Activated T-helper 1 cell treated with anti-CD3 and anti-CD28 coated beads, Interleukin-12 subunit alpha, Interleukin-12 subunit beta, Interleukin-2, Interleukin-4 antibody, amounts not matched to agents 30 ng/mL and 10 ng/mL and 1 ng/mL, durations not matched to agents 14 hours and 24 hours and 36 hours (primary cell): Measurements from ENCODE around the gene RHOD. TPM values are rescaled to one million over a fixed set of nuclear protein-coding genes. Genes with fewer than 3 reads are reported as not detected.

Source experiments
- DNase-seq: peaks from one replicate; pipeline ENCODE4 v3.0.0; 2021; ENCODE audit warnings: low spot score
- H3K27ac Mint-ChIP-seq: one replicate; pipeline ENCODE4 v1.8.0; 2021; ENCODE audit warnings: mild to moderate bottlenecking, mixed read lengths
- H3K27me3 Mint-ChIP-seq: one replicate; pipeline ENCODE4 v1.8.0; 2022; ENCODE audit warnings: mild to moderate bottlenecking, moderate library complexity, mixed read lengths; ENCODE audit not compliant: insufficient read depth
- H3K36me3 Mint-ChIP-seq: one replicate; pipeline ENCODE4 v1.8.0; 2021; ENCODE audit warnings: low read depth, mixed read lengths
- H3K4me1 Mint-ChIP-seq: one replicate; pipeline ENCODE4 v1.8.0; 2021; ENCODE audit warnings: low read depth, mixed read lengths
- H3K4me3 Mint-ChIP-seq: one replicate; pipeline ENCODE4 v1.8.0; 2021; ENCODE audit warnings: mild to moderate bottlenecking, moderate library complexity, mixed read lengths
- H3K9me3 Mint-ChIP-seq: one replicate; pipeline ENCODE4 v1.8.0; 2021; ENCODE audit warnings: mixed read lengths
- intact Hi-C: fragments of 100-400 bp; cut with micrococcal nuclease; formaldehyde crosslinking; loops from one replicate; pipeline ENCODE4 v1.15.1; 2024
- total RNA-seq: library from RNA; stranded (reverse); gene quantifications from 2 replicates; pipeline ENCODE4 v1.2.3, GENCODE V29; 2022

Gene RHOD
- total RNA-seq, result 0.39 and 0.44 TPM in 2 replicates

- Mint-ChIP-seq H3K4me1 (peaks cover 10% of the 10 kb centered on the region), H3K27me3 (peaks cover 18% of the 10 kb centered on the region), H3K27ac (peak within 1 kb of the TSS; percentile 48), H3K9me3 (no peaks in the 10 kb centered on the region), H3K36me3 (no peaks in the 10 kb centered on the region), H3K4me3 (peak within 1 kb of the TSS; percentile 49)
- peak; percentile 14 for DNase-seq
- intact Hi-C loops, result no loop called here
Observed at GRCh38 chr11:67056267-67057204, at the start of gene RHOD. TSS of gene RHOD (plus strand) at chr11:67056847. CDS start at chr11:67056903, 56 bp downstream.

DNA sequence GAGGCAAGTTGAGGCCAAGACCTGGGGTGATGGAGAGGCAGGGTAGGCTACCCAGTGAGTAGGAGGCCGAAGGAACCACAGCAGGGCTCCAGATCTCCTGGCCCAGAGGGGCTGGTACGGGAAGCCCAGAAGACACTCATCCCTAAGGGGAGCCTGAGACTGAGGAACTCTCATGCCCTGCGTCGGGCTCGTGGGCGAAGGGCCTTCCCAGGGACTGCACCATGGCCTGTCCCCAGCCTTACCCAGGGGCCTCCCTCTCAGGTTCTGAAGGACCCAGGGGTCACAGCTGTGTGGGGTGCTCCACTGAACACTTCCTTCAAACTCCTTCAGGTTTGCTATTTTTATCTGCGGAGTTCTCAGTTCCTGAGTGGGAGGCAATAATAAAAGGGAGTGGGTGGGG is 49.5 kb upstream of the RHOD start:
- no peak for DNase-seq
- Mint-ChIP-seq H3K36me3 (no peaks in the 10 kb centered on the region), H3K9me3 (no peaks in the 10 kb centered on the region)

GRCh38 chr11:67010296-67010905 is 46.2 kb upstream of the RHOD start:
- H3K27me3 Mint-ChIP-seq, result peaks cover 11% of the 10 kb centered on the region
- DNase-seq, result no peak
- no peaks in the 10 kb centered on the region for H3K36me3 Mint-ChIP-seq
- H3K9me3 Mint-ChIP-seq, result no peaks in the 10 kb centered on the region
- intact Hi-C loops, result no loop called here
- no peak overlapping the region for H3K4me3 Mint-ChIP-seq
- H3K4me1 Mint-ChIP-seq, result no peaks in the 10 kb centered on the region
- H3K27ac Mint-ChIP-seq, result no peak overlapping the region

More for the DNA sequence above, 49.5 kb upstream of the RHOD start:
- Mint-ChIP-seq H3K4me1 (no peaks in the 10 kb centered on the region), H3K4me3 (no peak overlapping the region), H3K27me3 (peaks cover 6% of the 10 kb centered on the region), H3K27ac (no peak overlapping the region)
- intact Hi-C loops, result no loop called here

- no peaks in the 10 kb centered on the region for H3K4me1 Mint-ChIP-seq
- H3K27ac Mint-ChIP-seq, result no peak overlapping the region
- no peaks in the 10 kb centered on the region for H3K36me3 Mint-ChIP-seq
- DNase-seq, result no peak
- peaks cover 11% of the 10 kb centered on the region for H3K27me3 Mint-ChIP-seq
- intact Hi-C loops, result no loop called here
- no peak overlapping the region for H3K4me3 Mint-ChIP-seq
- H3K9me3 Mint-ChIP-seq, result no peaks in the 10 kb centered on the region
Observed at GRCh38 chr11:67013511-67014045, 43.1 kb upstream of the RHOD start.

- Mint-ChIP-seq H3K4me3 (no peak overlapping the region), H3K9me3 (no peaks in the 10 kb centered on the region), H3K27ac (no peak overlapping the region), H3K4me1 (no peaks in the 10 kb centered on the region), H3K36me3 (no peaks in the 10 kb centered on the region), H3K27me3 (peaks cover 14% of the 10 kb centered on the region)
- intact Hi-C loops, result no loop called here
- no peak for DNase-seq
Observed at GRCh38 chr11:67014343-67014742, 42.3 kb upstream of the RHOD start.

DNA sequence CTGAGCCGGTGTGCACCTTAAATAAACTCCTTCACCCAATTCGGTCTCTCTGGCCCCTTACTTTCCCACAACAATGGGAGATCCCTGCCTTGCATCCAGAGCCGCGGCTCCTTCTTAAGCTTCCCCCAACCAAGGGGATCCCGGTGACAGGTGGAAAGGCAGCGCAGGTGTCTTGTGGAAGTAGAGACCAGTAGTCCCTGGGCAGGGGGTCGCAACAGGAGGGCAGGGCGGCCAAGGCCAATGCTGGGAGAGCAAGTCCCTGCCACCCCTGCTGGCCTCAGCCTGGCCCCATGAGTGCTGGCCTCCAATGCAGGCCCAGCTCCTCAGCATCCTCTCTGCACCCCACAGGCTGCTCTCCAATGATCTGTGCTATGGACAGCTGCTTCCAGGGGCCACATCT is 41.6 kb upstream of the RHOD start:
- Mint-ChIP-seq H3K27me3 (peaks cover 13% of the 10 kb centered on the region), H3K36me3 (no peaks in the 10 kb centered on the region), H3K4me3 (no peak overlapping the region), H3K9me3 (no peaks in the 10 kb centered on the region), H3K4me1 (no peaks in the 10 kb centered on the region), H3K27ac (no peak overlapping the region)
- intact Hi-C loops, result no loop called here
- DNase-seq, result no peak

DNA sequence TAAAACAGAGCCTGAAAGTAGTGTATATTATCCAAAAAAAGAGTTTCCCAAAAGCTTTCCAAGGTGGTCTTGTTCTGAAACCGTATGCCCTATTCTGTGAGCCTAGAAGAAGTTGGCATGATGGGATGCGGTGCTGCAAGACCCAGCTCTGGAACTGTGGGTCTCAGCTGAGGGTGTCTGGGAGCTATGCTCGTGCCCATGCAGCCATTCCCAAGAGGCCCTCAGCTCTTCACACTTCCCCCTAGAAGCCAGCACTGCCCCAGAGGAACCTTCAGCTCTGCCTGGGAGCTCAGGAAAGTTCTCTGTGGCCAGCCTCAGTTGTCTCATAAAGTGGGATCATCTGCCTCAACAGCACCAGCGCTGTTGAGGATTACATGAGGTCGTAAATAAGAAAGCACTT is 40.1 kb upstream of the RHOD start:
- Mint-ChIP-seq H3K27me3 (peaks cover 27% of the 10 kb centered on the region), H3K4me1 (no peaks in the 10 kb centered on the region), H3K4me3 (no peak overlapping the region), H3K9me3 (no peaks in the 10 kb centered on the region), H3K27ac (no peak overlapping the region), H3K36me3 (no peaks in the 10 kb centered on the region)
- intact Hi-C loops, result no loop called here
- no peak for DNase-seq

GRCh38 chr11:67020949-67021348 is 35.7 kb upstream of the RHOD start:
- DNase-seq, result no peak
- H3K27me3 Mint-ChIP-seq, result peaks cover 49% of the 10 kb centered on the region
- no peaks in the 10 kb centered on the region for H3K36me3 Mint-ChIP-seq
- intact Hi-C loops, result no loop called here
- no peak overlapping the region for H3K4me3 Mint-ChIP-seq
- peaks cover 12% of the 10 kb centered on the region for H3K4me1 Mint-ChIP-seq
- H3K9me3 Mint-ChIP-seq, result no peaks in the 10 kb centered on the region
- H3K27ac Mint-ChIP-seq, result no peak overlapping the region

- DNase-seq, result no peak
- peaks cover 60% of the 10 kb centered on the region for H3K27me3 Mint-ChIP-seq
- no peaks in the 10 kb centered on the region for H3K9me3 Mint-ChIP-seq
- intact Hi-C loops, result no loop called here
- H3K27ac Mint-ChIP-seq, result no peak overlapping the region
- peaks cover 12% of the 10 kb centered on the region for H3K4me1 Mint-ChIP-seq
- H3K36me3 Mint-ChIP-seq, result no peaks in the 10 kb centered on the region
- no peak overlapping the region for H3K4me3 Mint-ChIP-seq
Observed at GRCh38 chr11:67022341-67022933, 34.2 kb upstream of the RHOD start.

DNA sequence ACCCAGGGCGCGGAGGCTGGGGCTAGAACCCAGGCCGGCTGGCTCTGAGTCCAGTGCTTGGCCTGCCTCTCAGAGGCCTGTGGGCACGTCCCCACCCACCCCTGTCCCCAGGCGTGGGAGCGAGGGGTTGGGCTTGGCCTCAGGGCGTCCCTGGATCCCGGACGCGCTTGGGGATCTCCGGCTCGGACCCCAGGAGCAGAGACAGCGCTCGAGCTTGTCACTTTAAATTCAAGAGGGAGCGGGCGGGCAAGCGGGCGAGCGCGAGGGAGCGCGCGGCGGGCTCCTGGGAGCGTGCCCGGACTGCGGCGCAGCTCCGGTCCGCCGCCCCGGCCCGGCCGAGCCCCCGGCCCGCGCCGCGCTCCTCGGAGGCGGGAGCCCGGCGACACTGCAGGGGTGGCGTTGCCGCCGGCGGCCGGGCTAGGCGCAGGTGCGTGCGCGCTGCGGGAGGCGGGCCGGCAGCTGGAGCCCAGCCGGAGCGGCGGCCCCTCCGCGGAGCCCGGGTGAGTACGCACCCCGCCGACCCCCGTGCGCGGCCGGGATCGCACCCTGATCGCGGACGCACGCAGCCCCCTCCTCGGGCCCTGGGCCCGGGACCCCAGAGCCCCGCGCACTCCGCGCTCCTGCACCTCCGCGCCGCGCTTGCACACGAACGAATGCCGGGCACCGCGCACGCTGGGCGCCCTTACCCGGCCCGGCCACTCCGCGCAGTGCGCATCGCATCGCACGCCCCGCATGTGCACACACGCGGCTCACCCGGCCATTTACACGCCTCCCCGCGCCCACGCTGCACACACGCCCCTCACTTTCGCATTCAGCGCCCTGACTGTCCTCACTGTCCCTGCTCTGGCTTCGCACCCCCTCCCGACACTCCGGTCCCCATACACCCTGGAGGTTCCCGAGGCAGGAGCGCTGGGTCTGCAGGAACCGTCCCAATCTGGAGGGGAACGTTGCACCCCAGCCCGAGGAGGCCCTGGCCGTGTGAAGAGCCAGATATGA is 33.4 kb upstream of the RHOD start, which contains the start of gene SYT12:
Gene SYT12, plus strand, starts transcription at position 174 of the 996 bp plus-strand sequence. CDS start 7,011 bp downstream, outside the sequence.
- Mint-ChIP-seq H3K36me3 (no peaks in the 10 kb centered on the region), H3K27ac (no peak within 1 kb of the TSS), H3K9me3 (no peaks in the 10 kb centered on the region), H3K27me3 (peaks cover 60% of the 10 kb centered on the region), H3K4me3 (no peak within 1 kb of the TSS), H3K4me1 (peaks cover 12% of the 10 kb centered on the region)
- intact Hi-C loops, result no loop called here
- DNase-seq, result no peak

GRCh38 chr11:67023957-67024353 is 32.7 kb upstream of the RHOD start:
- no peaks in the 10 kb centered on the region for H3K36me3 Mint-ChIP-seq
- H3K9me3 Mint-ChIP-seq, result no peaks in the 10 kb centered on the region
- peaks cover 61% of the 10 kb centered on the region for H3K27me3 Mint-ChIP-seq
- no peak overlapping the region for H3K4me3 Mint-ChIP-seq
- intact Hi-C loops, result no loop called here
- H3K27ac Mint-ChIP-seq, result no peak overlapping the region
- peaks cover 12% of the 10 kb centered on the region for H3K4me1 Mint-ChIP-seq
- DNase-seq, result no peak

DNA sequence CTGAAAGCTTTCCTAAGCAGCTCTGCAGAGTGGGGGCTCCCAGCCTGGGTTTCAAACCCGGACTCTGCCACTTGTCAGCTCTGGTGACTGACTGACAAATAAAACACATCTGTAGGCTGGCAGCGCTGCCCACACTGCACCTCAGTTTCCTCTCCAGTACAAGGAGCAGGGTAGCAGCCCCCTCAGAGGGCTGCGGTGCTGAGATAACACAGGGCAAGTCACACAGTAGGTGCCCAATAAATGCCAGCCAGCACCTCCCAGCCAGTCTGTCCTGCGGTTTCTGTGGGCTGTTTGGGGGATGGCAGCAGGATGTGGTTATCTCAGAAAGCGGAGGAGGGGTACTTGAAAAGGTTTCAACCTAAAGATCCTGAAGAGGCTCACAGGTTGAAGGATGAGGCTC is 32.2 kb upstream of the RHOD start:
- H3K36me3 Mint-ChIP-seq, result no peaks in the 10 kb centered on the region
- no peaks in the 10 kb centered on the region for H3K9me3 Mint-ChIP-seq
- H3K27ac Mint-ChIP-seq, result peak overlapping the region; percentile 64
- H3K4me1 Mint-ChIP-seq, result peaks cover 12% of the 10 kb centered on the region
- no peak overlapping the region for H3K4me3 Mint-ChIP-seq
- intact Hi-C loops, result no loop called here
- DNase-seq, result peak; percentile 27
- peaks cover 61% of the 10 kb centered on the region for H3K27me3 Mint-ChIP-seq
